NCI-H2081 treated with DMSO at 0.1 percent for 48 hours (cell line): ENCODE data around the gene OSBPL6.

Experiments used
- DNase-seq: peaks from one replicate; lab custom pipeline; 2025; lab: John Stamatoyannopoulos, UW

OSBPL6 gene

DNA sequence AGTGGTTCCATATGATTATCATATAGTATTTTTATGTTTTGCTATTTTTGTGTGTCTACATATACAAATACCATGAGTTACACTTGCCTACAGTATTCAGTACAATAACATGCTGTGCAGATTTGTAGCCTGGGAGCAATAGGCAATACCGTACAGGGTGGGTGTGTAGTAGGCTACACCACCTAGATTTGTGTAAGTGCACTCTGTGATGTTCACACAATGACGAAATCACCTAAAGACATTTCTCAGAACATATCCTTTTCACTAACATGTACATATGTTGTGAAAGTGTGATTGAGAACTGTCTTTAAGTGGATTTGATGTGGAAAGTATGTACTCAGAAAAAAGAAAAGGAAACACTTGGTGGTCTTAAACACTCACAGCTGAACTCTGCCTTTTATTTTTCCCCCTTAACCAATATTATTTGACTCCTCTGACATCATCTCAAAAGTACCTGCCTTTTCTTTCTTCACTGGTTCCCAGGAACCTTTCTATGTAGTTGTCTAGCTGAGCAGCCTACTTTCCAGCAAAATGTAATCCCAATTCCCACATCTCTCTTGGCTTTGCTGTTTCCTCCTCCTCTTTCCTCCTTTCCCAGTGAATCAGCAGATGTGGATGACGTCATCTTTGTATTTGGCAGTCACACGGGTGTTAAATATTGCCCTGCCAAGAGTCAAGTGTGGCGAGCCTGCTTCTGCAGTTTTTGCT lies 47.7 kb downstream of the OSBPL6 start:
- peak; percentile 18 for DNase-seq

GRCh38 chr2:178242552-178242883 lies 48.2 kb downstream of the OSBPL6 start:
- no peak for DNase-seq

- DNase-seq: no peak
These were observed 49.6 kb downstream of the OSBPL6 start for GRCh38 chr2:178243961-178244360.

- DNase-seq: no peak
These were observed 50.5 kb downstream of the OSBPL6 start for GRCh38 chr2:178244777-178245176.

DNA sequence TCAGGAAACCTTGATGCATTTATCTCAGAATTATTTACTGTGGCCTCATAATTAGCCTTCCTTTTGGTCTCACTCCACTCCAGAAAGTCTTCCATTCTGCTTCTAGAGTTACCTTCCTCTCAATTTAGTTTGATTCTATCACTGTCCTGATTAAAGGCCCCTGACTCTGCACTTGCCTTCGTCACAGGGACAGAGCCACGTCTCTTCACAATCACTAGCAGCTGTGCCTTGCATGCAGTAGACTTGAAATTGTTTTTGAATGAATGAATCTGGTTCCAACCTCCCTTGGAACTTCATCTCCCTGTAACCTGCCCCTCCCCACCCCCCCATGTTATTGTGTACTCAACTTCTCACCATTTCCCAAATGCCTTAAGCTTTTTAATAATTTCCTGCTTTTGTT lies 52.4 kb downstream of the OSBPL6 start:
- no peak for DNase-seq

- no peak for DNase-seq
These were observed 52.9 kb downstream of the OSBPL6 start for GRCh38 chr2:178247250-178247649.

GRCh38 chr2:178250429-178250828 lies 56.1 kb downstream of the OSBPL6 start:
- DNase-seq: no peak

DNA sequence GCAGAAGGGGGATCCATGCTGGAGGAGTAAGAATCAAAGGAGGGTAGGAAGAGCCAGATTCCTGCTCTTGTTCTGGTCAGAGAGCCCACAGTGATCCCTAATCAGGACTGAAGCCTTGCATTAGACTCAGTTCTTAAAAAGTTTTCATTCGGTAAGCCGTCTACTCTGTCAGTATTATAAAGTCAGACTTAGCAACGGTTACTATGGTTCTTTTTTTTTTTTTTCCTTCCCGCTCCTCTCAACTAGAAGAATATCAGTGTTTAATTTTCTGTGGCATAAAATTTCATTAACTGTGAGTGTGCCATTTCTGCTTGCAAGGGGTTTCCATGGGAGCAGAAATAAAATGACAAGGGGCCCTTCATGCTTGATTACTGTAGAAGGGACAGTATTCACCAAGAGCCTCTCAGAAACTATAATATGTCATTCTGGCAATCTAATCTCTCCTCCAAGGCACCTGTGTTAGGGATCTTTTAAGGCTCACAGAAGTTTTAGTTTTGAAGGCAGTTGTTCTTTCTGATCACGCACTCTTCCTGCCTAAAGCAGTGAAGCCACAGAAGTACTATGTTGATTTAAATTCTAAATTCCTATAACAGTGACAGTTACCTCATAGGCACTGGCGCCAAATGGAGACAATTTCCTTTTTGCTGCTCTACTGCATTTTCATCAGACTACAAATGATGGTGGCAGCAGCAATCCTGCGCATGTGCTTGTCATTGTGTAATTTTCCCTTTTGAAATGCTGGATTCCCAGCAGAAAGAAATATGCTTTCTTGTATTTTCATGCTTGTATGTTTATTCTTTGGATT lies 57.0 kb downstream of the OSBPL6 start:
- no peak for DNase-seq

- DNase-seq: no peak
These were observed 62.2 kb downstream of the OSBPL6 start for GRCh38 chr2:178256382-178257042.

DNA sequence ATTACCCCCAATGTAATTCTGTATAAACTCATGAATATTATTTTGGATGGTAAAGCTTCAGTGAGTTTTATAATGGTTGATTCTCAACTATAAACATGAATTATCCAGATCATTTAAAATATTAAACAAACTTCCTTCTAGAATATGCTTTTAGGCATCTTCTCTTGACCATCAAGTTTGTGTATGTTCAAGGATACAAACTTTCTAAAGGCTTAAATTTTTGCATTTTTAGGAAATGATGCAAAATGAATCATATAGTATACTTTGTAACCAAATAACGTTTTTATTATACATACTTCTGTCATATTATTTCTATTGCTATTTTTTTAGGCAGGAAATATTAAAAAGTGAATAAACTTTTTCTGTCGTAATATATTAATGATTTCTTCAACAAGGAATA lies 62.8 kb downstream of the OSBPL6 start:
- no peak for DNase-seq

- DNase-seq: no peak
These were observed 64.6 kb downstream of the OSBPL6 start for GRCh38 chr2:178258916-178259315.

DNA sequence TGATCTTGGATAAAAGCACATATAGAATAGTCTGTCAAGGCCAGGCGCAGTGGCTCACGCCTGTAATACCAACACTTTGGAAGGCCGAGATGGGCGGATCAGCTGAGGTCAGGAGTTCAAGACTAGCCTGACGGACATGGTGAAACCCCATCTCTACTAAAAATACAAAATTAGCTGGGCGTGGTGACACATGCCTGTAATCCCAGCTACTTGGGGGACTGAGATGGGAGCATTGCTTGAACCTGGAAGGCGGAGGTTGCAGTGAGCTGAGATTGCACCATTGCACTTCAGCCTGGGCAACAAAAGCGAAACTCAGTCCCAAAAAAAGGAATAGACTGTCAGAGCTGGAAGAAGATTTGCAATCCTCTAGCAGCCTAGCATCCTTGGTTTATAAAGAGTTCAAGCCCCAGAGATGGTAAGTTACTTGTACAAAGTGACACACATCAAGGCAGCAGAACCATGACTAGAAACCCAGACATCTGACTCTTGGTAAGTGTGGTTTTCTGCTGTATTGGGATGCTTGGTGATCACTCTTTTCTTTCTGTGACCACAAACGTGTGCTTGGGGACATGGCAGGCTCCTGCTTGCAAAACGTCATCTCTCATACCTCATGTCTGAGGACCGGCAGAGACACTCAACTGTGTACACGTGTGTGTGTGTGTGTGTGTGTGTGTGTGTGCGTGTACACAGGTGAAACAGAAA lies 69.0 kb downstream of the OSBPL6 start:
- no peak for DNase-seq

DNA sequence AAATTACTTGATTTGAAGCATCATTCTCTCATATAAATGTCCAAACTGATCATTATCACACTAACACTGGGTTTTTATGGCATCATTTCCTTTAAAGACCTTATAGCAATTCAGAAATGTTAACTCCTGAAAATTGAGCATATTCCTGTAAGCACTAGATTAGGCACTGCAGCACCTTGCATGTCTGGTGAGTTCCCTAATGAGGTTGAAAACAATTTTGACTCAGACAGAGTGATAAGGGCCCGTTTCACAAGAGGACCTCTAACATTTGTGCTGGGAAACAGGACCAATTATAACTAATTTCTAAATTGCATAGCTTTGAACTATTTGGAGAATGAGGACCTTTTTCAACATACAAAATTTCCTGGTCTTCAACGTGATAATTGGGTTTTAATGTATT lies 69.9 kb downstream of the OSBPL6 start:
- DNase-seq: no peak

DNA sequence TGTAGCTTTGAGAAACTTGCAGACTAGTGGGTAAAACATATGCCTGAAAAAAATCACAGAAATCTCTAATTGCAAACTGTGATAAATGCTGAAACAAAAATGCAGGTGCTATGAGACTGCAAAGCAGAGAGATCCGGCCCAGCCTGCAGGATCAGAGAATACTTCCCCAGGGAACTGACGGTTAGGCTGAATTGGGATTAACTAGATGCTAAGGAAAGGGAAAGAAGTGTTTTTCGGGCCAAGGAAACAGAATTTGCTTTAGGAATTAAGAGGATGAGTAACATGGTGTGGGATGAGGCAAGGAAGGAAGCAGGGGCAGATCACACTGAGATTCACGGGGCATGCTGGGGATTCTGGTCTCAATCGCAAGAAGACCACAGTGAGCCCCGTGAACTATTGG lies 71.5 kb downstream of the OSBPL6 start:
- no peak for DNase-seq

DNA sequence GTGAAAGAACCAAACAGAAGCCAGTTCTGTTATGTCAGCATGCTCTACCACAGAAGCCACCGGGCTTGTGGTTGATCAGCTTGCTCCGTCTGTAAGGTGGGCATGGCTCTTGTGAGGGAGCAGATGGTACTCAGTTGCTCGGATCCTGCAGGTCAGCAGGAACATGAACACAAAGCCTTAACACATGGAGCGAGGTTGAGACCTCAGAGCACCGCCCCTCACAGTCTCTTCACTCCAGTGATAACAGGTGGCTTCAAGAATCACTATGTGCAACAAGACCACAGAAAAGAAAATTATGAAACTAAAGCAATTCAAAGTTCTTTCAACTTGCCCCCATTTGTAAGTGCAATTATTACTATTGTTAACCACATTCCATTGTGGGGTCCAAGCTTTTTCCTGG lies 72.1 kb downstream of the OSBPL6 start:
- DNase-seq: no peak

- no peak for DNase-seq
These were observed 73.3 kb downstream of the OSBPL6 start for GRCh38 chr2:178267660-178268059.

DNA sequence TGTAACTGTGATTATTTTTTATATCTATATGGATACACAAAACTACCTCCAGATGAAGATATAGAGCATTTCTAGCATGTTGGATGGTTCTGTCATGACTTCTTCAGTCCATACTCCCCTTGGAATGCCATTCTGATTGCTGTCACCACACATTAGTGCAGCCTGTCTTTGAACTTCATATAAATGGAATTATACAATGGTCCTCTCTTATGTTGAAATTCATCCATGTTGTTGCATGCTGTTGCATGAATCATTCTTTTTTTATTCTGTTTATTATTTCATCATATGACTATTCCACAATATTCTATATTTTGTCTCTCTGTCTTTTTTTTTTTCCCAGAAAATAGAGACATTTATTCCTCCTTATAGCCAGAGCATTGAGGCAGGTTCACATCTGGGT lies 74.1 kb downstream of the OSBPL6 start:
- no peak for DNase-seq

DNA sequence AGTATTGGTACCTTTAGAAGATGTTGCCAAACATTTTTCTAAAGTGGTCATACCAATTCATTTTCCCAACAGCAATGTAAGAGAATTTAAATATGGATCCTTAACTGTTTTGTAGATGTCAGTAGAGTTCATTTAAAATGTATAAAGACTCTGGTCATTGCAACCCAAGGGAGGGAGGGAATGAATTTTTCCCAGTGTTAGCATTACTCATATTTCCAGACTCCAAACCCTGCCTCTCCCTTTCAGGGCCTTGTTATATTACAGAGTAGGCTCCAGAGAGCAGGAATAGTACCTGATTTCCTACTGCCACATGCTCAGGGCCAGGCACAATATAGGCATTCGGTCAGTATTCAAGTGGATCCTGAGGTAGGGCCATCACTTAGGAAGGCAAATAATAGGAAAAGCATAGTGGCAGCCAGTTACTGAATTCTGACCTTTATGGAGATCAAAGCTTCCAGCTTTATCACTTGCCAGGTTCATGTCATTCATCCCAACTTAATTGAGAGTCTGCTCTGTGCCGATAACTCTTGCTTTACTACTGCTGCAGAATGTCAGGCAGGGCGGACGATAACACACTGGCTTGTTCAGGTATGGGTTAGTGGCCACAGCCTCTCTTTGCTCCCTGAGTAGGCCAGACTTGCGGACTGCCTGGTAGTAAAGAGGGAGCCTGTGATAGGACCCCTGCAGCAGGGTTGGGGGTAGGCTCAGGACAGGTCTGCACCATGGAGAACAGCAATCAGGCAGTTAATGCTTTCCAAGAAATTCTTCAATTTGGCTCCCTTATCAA lies 75.3 kb downstream of the OSBPL6 start:
- no peak for DNase-seq

DNA sequence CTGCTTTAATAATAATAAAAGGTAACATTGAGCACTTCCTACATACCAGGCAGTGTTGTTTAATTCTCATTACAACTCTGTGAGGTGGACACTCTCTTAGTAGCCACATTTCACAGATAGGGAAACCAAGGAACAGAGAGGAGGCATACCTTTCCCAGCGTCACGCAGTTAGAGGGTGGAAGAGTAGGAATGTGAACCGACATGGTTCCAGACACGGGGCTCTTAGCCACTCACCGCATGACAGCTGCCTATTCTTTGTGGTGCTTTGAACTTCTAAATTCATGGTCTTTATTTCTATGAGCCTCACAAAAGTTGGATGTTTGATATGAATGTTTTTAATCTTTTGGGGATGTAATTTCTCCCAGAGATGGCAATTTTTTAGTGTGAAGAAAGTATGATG lies 76.0 kb downstream of the OSBPL6 start:
- DNase-seq: no peak

DNA sequence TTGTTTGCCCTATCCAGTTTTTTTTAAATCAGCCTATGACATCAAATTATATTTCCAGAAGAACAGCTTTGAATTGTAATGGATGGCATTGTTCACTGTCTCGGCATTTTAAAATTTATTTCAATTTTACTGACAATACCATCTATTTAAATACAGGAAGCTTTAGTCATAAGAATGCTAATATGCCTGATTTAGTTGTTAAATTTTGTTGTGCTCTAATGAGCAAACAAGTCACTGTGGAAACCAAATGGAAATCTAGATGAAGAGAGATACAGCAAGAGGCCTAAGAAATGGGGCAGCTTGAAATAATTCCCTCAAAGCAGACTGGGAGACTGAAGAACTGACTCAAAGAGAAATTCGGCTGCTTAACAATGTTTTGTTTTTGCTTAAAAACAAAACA lies 76.8 kb downstream of the OSBPL6 start:
- DNase-seq: no peak

GRCh38 chr2:178271629-178272333 lies 77.5 kb downstream of the OSBPL6 start:
- no peak for DNase-seq
